CMK (cell line): ENCODE results near the gene WASF2.
"Not testable (repeated sequence)": the region's sequence is repeated elsewhere in the genome, so short reads cannot be mapped to it uniquely, and the experiment has no call there.

Experiments used
- DNase-seq: peaks from one replicate; pipeline ENCODE4 v3.0.0-alpha.2; 2010; ENCODE audit warnings: low read depth

The WASF2 gene

DNA sequence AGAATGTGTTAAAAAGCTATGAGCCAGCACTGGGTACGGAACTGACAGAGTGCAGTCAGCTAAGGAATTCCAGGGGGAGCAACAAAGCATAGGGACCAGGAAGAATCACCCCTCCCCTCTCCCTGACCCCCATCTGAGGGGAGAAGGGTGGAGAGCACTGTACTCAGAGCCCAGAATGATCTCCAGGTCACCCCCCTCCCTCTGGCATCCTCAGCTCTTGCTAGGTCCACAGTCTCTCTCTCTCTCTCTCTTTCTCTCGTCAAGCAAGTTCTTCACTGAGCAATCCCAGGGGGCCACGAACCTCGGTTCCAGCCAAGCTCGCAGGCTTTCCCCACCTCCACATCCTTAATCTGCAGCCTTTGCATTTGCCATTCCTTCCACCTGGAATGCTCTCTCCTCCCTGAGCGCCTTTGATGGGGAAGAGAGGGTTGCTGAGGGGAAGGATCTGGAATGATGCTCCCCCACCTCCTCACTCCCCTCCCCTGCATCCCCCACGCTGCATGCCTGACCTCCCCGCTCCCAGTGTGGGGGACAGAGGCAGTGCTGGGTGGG, 6.7 kb upstream of the WASF2 start:
- no peak for DNase-seq

- DNase-seq = no peak
Measured at GRCh38 chr1:27492796-27493195, 2.8 kb upstream of the WASF2 start.

- DNase-seq = no peak
Measured at GRCh38 chr1:27491748-27492700, 2.1 kb upstream of the WASF2 start.

DNA sequence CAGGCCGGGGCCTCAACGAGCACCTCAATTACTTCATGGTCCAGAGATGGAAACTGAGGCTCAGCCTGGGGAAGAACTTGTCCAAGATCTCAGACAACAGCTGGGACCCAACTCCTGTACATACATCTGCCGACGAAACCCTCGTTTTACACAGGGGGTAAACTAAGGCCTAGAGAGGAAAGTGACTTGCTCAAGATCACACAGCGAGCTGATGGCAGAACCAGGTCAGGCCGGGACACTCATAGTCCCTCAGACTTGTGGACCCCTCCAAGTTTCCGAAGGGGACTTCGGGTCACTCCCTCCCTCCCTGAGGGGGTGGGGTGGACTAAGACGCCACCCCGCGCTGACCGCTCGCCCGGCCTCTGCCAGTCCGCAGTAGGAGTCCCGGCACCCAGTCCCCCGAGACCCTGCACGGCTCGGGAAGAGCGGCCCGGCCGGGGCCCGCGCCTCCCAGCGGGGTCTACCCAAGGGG, 430 bp downstream of the WASF2 start:
- no peak for DNase-seq

GRCh38 chr1:27487966-27488884, 1.7 kb downstream of the WASF2 start:
- DNase-seq = no peak

DNA sequence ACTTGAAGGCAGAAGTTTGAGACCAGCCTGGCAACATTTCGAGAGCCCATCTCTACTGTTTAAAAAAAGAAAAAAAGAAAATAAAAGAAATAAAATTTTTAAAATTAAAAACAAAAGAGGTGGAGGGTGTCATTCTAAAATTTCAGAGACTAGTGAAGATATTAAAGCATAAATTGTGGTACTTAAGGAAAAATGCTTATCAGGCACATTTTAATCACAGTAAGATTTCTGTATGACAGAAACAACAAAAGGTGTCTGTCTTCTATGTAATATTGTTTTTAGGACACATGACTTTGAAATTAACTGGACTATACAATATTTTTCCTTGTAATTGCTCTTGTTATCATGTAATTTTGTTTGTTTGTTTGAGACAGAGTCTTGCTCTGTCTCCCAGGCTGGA, 4.6 kb downstream of the WASF2 start:
- DNase-seq = no peak

DNA sequence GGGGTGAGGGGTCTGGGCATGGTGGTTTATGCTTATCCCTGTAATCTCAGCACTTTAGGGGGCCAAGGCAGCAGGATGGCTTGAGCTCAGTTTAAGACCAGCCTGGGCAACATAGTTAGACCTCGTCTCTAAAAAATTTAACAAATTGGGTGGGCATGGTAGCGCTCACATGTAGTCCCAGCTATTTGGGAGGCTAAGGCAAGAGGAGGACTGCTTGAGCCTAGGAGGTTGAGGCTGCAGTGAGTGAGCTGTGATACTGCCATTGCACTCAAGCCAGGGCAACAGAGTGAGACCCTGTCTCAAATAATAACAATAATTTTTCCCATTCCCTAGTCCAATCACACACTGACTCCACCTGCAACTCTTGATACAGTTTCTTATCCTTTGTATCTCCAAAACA, 6.3 kb downstream of the WASF2 start:
- DNase-seq = no peak

GRCh38 chr1:27481994-27482620, 7.9 kb downstream of the WASF2 start:
- no peak for DNase-seq

- DNase-seq = no peak
Measured at GRCh38 chr1:27478098-27478497, 11.9 kb downstream of the WASF2 start.

DNA sequence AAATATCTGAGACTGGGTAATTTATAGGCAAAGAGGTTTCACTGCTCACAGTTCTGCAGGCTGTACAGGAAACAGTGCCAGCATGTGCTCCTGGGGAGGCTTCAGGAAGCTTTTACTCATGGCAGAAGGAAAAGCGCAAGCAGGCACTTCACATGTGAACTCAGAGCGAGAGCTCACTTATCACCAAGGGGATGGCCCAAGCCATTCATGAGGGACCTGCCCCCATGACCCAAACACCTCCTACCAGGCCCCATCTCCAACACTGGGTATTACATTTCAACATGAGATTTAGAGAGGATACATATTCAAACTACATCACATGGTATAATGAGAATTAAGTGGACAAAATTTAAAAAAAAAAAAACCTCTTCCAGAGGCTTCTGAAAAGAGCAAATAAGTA, 13.7 kb downstream of the WASF2 start:
- no peak for DNase-seq

DNA sequence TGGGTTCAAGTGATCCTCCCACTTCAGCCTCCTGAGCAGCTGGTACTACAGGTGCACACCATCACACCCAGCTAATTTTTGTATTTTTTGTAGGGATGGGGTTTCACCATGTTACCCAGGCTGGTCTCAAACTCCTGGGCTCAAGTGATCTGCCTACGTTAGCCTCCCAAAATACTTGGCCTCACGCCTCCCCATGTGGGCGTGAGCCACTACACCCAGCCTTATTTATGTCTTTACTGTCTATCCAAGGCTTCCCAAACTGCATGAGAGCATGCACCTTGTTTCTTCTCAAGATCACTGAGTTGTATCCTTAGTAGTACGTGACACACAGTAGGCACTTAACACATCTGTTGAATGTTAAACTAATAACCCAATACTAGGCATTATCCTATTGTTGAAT, 14.2 kb downstream of the WASF2 start:
- DNase-seq = no peak

- DNase-seq = no peak
Measured at GRCh38 chr1:27473755-27474154, 16.2 kb downstream of the WASF2 start.

- not testable (repeated sequence) for DNase-seq
Measured at GRCh38 chr1:27472098-27472497, 17.9 kb downstream of the WASF2 start.

DNA sequence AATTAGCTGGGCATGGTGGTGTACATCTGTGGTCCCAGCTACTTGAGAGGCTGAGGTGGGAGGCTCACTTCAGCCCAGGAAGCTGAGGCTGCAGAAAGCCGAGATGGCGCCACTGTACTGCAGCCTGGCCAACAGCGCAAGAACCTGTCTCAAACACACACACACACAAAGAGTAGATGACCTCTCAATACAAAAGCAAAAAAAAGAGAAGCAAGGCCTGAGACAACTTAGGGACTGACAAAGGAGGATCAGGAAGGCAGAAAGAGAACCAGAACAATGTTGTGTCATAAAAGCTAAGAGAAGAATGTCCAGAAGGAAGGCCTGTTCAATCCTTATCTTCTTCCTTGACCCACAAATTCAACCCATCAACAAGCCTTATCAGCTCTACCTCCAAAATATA, 18.5 kb downstream of the WASF2 start:
- no peak for DNase-seq

DNA sequence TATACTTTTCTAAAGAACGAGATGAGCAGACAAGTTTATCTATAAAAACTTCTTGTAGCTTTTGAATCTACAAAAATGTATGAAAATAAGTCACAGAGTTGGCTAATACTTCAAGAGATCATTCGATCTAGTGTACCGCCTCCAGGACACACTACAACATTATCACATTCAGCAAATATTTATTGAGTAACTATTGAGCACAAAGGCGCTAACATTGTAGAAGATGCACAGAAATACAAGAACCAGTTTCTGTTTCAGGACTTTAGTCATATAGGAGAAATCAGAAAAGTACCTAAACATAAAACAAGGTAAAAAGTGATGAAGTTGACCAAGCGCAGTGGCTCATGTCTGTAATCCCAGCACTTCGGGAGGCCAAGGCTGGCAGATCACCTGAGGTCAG, 20.6 kb downstream of the WASF2 start:
- no peak for DNase-seq

GRCh38 chr1:27468378-27468777, 21.6 kb downstream of the WASF2 start:
- DNase-seq = not testable (repeated sequence)

- no peak for DNase-seq
Measured at GRCh38 chr1:27464926-27465647, 24.9 kb downstream of the WASF2 start.

DNA sequence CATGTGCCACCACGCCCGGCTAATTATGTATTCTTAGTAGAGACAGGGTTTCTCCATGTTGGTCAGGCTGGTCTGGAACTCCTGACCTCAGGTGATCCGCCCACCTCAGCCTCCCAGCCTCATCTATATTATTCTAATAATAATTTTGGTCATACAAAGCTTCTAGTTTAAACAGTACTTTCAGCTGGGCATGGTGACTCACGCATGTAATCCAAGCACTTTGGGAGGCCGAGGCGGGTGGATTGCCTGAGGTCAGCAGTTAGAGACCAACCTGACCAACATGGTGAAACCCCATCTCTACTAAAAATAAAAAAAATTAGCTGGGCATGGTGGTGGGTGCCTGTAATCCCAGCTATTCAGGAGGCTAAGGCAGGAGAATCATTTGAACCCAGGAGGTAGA, 26.1 kb downstream of the WASF2 start:
- not testable (repeated sequence) for DNase-seq

- not testable (repeated sequence) for DNase-seq
Measured at GRCh38 chr1:27458521-27458920, 31.4 kb downstream of the WASF2 start.

GRCh38 chr1:27455139-27455811, 34.7 kb downstream of the WASF2 start:
- DNase-seq = no peak

DNA sequence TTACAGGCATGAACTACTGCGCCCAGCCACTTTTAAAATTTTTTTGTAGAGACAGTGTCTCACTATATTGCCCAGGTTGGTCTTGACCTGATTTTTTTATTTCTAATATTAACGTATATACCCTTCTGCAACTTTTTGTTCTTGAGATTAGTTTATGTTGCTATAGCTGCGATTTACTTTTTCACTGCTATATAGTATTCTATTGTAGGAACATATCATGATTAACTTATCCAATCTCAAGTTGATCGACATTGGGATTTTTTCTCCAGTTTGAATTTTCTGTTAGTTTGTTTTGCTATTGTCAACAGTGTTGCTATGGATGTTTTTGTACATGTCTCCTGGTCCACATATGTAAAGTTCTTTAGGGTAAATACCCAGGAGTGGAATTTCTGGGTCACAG, 35.4 kb downstream of the WASF2 start:
- no peak for DNase-seq
